Esophagus squamous epithelium (tissue), 5 donors: Measurements from ENCODE around the gene GPC6. TPM values are rescaled to one million over a fixed set of nuclear protein-coding genes. Genes with fewer than 3 reads are reported as not detected.

ENCODE experiments used
- DNase-seq: peaks from one replicate; lab custom pipeline; 2025; lab: John Stamatoyannopoulos, UW
- H3K27ac ChIP-seq, 4 donors: fragments of 200-600 bp; sonication (generic); one replicate each; pipeline ENCODE4 v1.5.1; 2016 to 2019; ENCODE audit warnings: mild to moderate bottlenecking in 1 of 4
- H3K27me3 ChIP-seq, 4 donors: fragments of 200-600 bp; sonication (generic); 1 replicate in 3 of 4; 2 replicates in 1 of 4; pipeline versions ENCODE4 v1.5.1 to v1.6.0; 2017 to 2021; ENCODE audit warnings: antibody characterized with exemption in 1 of 4
- H3K36me3 ChIP-seq, 3 donors: fragments of 200-600 bp; sonication (generic); one replicate each; pipeline ENCODE4 v1.5.1; 2016 to 2019
- H3K4me1 ChIP-seq, 3 donors: fragments of 200-600 bp; sonication (generic); one replicate each; pipeline ENCODE4 v1.5.1; 2017 to 2019
- H3K4me3 ChIP-seq, 4 donors: fragments of 200-600 bp; sonication (generic); 1 replicate in 3 of 4; 2 replicates in 1 of 4; pipeline ENCODE4 v1.5.1; 2016 to 2019; ENCODE audit warnings: mild to moderate bottlenecking in 2 of 4, moderate library complexity in 1 of 4
- H3K9me3 ChIP-seq, 3 donors: fragments of 200-600 bp; sonication (generic); one replicate each; pipeline ENCODE4 v1.5.1; 2016 to 2019
- CTCF ChIP-seq, 6 experiments: fragments of 450-650 bp in 4 of 6; fragments of 200-600 bp in 2 of 6; sonication (generic) in 2 of 6; IDR thresholded peaks; one replicate each; pipeline ENCODE4 v1.5.1; 2016 to 2019; ENCODE audit warnings: antibody characterized with exemption in 6 of 6, mild to moderate bottlenecking in 4 of 6, moderate library complexity in 4 of 6
- POLR2A ChIP-seq, 4 donors: fragments of 450-650 bp; IDR thresholded peaks; one replicate each; pipeline ENCODE4 v1.6.1; 2017; ENCODE audit warnings: antibody characterized with exemption in 4 of 4, mild to moderate bottlenecking in 4 of 4, moderate library complexity in 3 of 4
- WGBS, 2 donors: methylation state at CpG; one replicate each; pipeline ENCODE4 v1.1.5; 2018; 5-methylcytosine and 5-hydroxymethylcytosine counted together
- intact Hi-C: fragments of 100-400 bp; cut with DNase I; formaldehyde crosslinking; loops from one replicate; pipeline ENCODE4 v1.15.0; 2022
- total RNA-seq, 4 donors: library from RNA; depleted of rRNA; stranded (reverse); fragments of >200 nt; gene quantifications; one replicate each; pipeline ENCODE4 v1.1.0, GENCODE V29; 2016
- donor health status: DM: yes; HTN: yes; CAD: no.

Gene GPC6
- total RNA-seq, 4 donors from 2014 or later: 0.57 to 8.6 (median 2.6) TPM

DNA sequence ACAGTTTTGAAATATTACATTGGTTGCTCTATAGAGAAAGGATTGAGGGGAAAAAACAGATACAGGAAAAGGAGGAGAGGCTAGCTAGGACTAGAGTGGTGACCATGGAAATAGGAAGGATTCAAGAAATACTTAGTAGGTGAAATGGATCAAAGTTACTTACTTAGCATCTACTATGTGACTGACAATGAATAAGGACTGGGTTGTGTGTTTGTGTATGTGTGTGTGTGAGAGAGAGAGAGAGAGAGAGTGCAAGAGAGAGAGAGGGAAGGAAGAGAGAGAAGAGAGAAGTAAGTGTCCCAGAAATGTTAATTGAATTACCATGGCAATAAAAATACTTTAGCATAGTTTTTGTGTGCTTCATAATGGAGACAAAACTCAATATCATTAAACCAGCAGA is 7.9 kb downstream of the GPC6 start:
- no peak overlapping the region for H3K4me3 ChIP-seq
- intact Hi-C loops: no loop called here
- TF ChIP-seq POLR2A (IDR thresholded peaks at IDR 0.05) (no peak), CTCF (IDR thresholded peaks at IDR 0.05) (no peak)

GRCh38 chr13:93235258-93236015 is 8.8 kb downstream of the GPC6 start:
- TF ChIP-seq CTCF (IDR thresholded peaks at IDR 0.05) (no peak), POLR2A (IDR thresholded peaks at IDR 0.05) (no peak)
- Histone ChIP-seq H3K36me3 (no peaks in the 10 kb centered on the region), H3K9me3 (peaks cover 7 to 14% (median 11%) of the 10 kb centered on the region in 3 donors), H3K27ac (peak overlapping the region in 1 of 4 donors; percentile 29), H3K4me1 (no peaks in the 10 kb centered on the region), H3K4me3 (no peak overlapping the region), H3K27me3 (no peaks in the 10 kb centered on the region)
- 40 to 53% methylated on average over 2 of the region's 2 CpGs for WGBS, 2 donors
- no peak for DNase-seq
- intact Hi-C loops: no loop called here

More for the DNA sequence above, 7.9 kb downstream of the GPC6 start:
- peaks cover 0 to 3% (median 0%) of the 10 kb centered on the region in 4 donors for H3K27me3 ChIP-seq
- H3K9me3 ChIP-seq: peaks cover 7 to 12% (median 11%) of the 10 kb centered on the region in 3 donors
- DNase-seq: no peak
- H3K27ac ChIP-seq: no peak overlapping the region
- H3K4me1 ChIP-seq: no peaks in the 10 kb centered on the region
- no peaks in the 10 kb centered on the region for H3K36me3 ChIP-seq

GRCh38 chr13:93238711-93239110 is 12.1 kb downstream of the GPC6 start:
- intact Hi-C loops: no loop called here
- WGBS, 2 donors: 85 to 91% methylated on average over 1 of the region's 1 CpG
- Histone ChIP-seq H3K4me3 (no peak overlapping the region), H3K27me3 (no peaks in the 10 kb centered on the region), H3K9me3 (peaks cover 7 to 14% (median 11%) of the 10 kb centered on the region in 3 donors), H3K36me3 (no peaks in the 10 kb centered on the region), H3K4me1 (peaks cover 0 to under 1% (median 0%) of the 10 kb centered on the region in 3 donors), H3K27ac (no peak overlapping the region)
- DNase-seq: no peak
- no peak for TF ChIP-seq POLR2A (IDR thresholded peaks at IDR 0.05)
- no peak for TF ChIP-seq CTCF (IDR thresholded peaks at IDR 0.05)

GRCh38 chr13:93243375-93244063 is 16.9 kb downstream of the GPC6 start:
- Histone ChIP-seq H3K36me3 (no peaks in the 10 kb centered on the region), H3K27me3 (no peaks in the 10 kb centered on the region), H3K4me3 (no peak overlapping the region), H3K4me1 (peaks cover 0 to 10% (median 0%) of the 10 kb centered on the region in 3 donors), H3K27ac (no peak overlapping the region), H3K9me3 (peaks cover 4 to 11% (median 6%) of the 10 kb centered on the region in 3 donors)
- DNase-seq: no peak
- TF ChIP-seq POLR2A (IDR thresholded peaks at IDR 0.05): no peak
- no peak for TF ChIP-seq CTCF (IDR thresholded peaks at IDR 0.05)
- WGBS, 2 donors: 73% methylated on average over 4 to 6 of the region's 7 CpGs
- intact Hi-C loops: no loop called here
